Measurements from ENCODE around the gene EIF2B2. TPM values are rescaled to one million over a fixed set of nuclear protein-coding genes. Genes with fewer than 3 reads are reported as not detected.

Gene EIF2B2
- total RNA-seq, 1 experiment from 2014 or later: 48.3 TPM

GRCh38 chr14:75049731-75050201 is 47.0 kb downstream of the EIF2B2 start:
- Histone ChIP-seq H2AFZ (ENCODE audit: low read length) (no peak overlapping the region), H4K91ac (ENCODE audit: insufficient read length, low read depth, low read length) (no peak overlapping the region), H3K9ac (ENCODE audit: extremely low read depth, insufficient read length, low read length) (no peak overlapping the region), H3K23ac (ENCODE audit: insufficient read length, low read depth, low read length) (no peak overlapping the region), H3K18ac (ENCODE audit: insufficient read length, low read depth, low read length) (no peak overlapping the region), H3K79me2 (ENCODE audit: insufficient read depth, low read length) (no peaks in the 10 kb centered on the region), H2BK5ac (ENCODE audit: insufficient read length, low read length) (no peak overlapping the region), H4K5ac (ENCODE audit: insufficient read length, low read depth, low read length) (no peak overlapping the region), H2BK12ac (ENCODE audit: insufficient read length, low read depth, low read length) (no peak overlapping the region), H2AK5ac (ENCODE audit: insufficient read length, low read length) (no peak overlapping the region), H3K9me3 (ENCODE audit: control insufficient read depth, low read depth, low read length) (no peaks in the 10 kb centered on the region), H2BK15ac (ENCODE audit: low read depth, low read length) (no peak overlapping the region), H3T11ph (ENCODE audit: low read length) (no peak overlapping the region), H3K27me3 (ENCODE audit: insufficient read depth, low read length) (no peaks in the 10 kb centered on the region), H4K20me1 (ENCODE audit: control insufficient read depth, insufficient read depth, insufficient read length) (no peaks in the 10 kb centered on the region), H3K27ac (ENCODE audit: insufficient read length, low read depth, low read length) (no peak overlapping the region), H2BK20ac (ENCODE audit: low read depth, low read length, poor library complexity, severe bottlenecking) (no peak overlapping the region), H3K4me1 (ENCODE audit: insufficient read depth, low read length) (0 out of 2 replicates have a peak, but pooled peaks cover 2% of the 10 kb centered on the region), H3K56ac (ENCODE audit: insufficient read length, low read depth, low read length) (no peak overlapping the region), H2BK120ac (ENCODE audit: low read depth, low read length, poor library complexity, severe bottlenecking) (no peak overlapping the region), H3K4me2 (ENCODE audit: insufficient read depth, insufficient read length, low read length) (no peak overlapping the region), H3K79me1 (ENCODE audit: insufficient read depth, low read depth, low read length, poor library complexity, severe bottlenecking) (peaks cover 3% of the 10 kb centered on the region), H3K4ac (ENCODE audit: low read depth, low read length) (no peak overlapping the region), H3K23me2 (ENCODE audit: insufficient read length, low read depth, low read length, poor library complexity, severe bottlenecking) (peaks cover 3% of the 10 kb centered on the region), H3K14ac (ENCODE audit: insufficient read depth, low read length) (no peak overlapping the region), H4K8ac (replicated peaks; ENCODE audit: insufficient read length, low read depth, low read length) (no peak overlapping the region)
- peak overlapping the region; percentile 33 to 80; a peak in 3 of 5 replicates for H3K4me3 Mint-ChIP-seq
- H3K9me3 Mint-ChIP-seq: no peaks in the 10 kb centered on the region; a peak in 1 of 5 replicates
- H3K27me3 Mint-ChIP-seq (ENCODE audit: low read depth): no peaks in the 10 kb centered on the region
- DNase-seq: no peak
- TF ChIP-seq CTCF (conservative IDR thresholded peaks at IDR 0.05): no peak
- H3K27ac Mint-ChIP-seq: no peak overlapping the region
- H3K36me3 Mint-ChIP-seq (ENCODE audit: insufficient read depth in 1 of 3, low read depth in 3 of 3): peaks cover 0 to 16% (median 2%) of the 10 kb centered on the region in 3 experiments; a peak in 4 of 7 replicates
- H3K4me1 Mint-ChIP-seq: no peaks in the 10 kb centered on the region; a peak in 1 of 4 replicates
- whole genome bisulfite sequencing (ENCODE audit: extremely low coverage, insufficient read length, low lambda C conversion rate): no CpG with 5 or more reads among the region's 3 CpGs

Data from H9 (cell line).